H1 (cell line): ENCODE measurements around the gene AATK. TPM values are rescaled to one million over a fixed set of nuclear protein-coding genes. Genes with fewer than 3 reads are reported as not detected.

Experiments used
- ASH2L ChIP-seq: fragments of 200-600, 300-600 bp; sonication (generic); IDR thresholded peaks from one replicate; pipeline ENCODE4 v1.7.1; 2017; ENCODE audit warnings: low read length
- CHD1 ChIP-seq: IDR thresholded peaks from 2 replicates; pipeline ENCODE4 v1.6.1; 2012; ENCODE audit warnings: low read depth, low read length, improper control_type of control experiment
- EZH2 ChIP-seq: fragments of 200-600 bp; sonication (generic); IDR thresholded peaks from 2 replicates; pipeline ENCODE4 v1.7.1; 2012; ENCODE audit warnings: low read depth, mild to moderate bottlenecking, moderate library complexity, low read length, inconsistent platforms; ENCODE audit not compliant: severe bottlenecking
- FOSL1 ChIP-seq: IDR thresholded peaks from 2 replicates; pipeline ENCODE4 v1.6.1; 2011; ENCODE audit warnings: mild to moderate bottlenecking, low read depth, low read length, moderate library complexity; ENCODE audit not compliant: insufficient read depth
- GABPA ChIP-seq: IDR thresholded peaks from 2 replicates; pipeline ENCODE4 v1.6.1; 2011; ENCODE audit warnings: mild to moderate bottlenecking, low read length, moderate library complexity, borderline replicate concordance; ENCODE audit not compliant: insufficient read depth
- JUND ChIP-seq: IDR thresholded peaks from 2 replicates; pipeline ENCODE4 v1.6.1; 2011; ENCODE audit warnings: mild to moderate bottlenecking, improper control_type of control experiment, low read length
- POLR2A ChIP-seq, 2 experiments: IDR thresholded peaks; 1 replicate in 1 of 2; 2 replicates in 1 of 2; pipeline ENCODE4 v1.6.1; 2011; ENCODE audit warnings: low read depth in 2 of 2, low read length in 2 of 2, mild to moderate bottlenecking in 2 of 2; ENCODE audit errors: control extremely low read depth in 1 of 2
- SP1 ChIP-seq: IDR thresholded peaks from 2 replicates; pipeline ENCODE4 v1.6.1; 2011; ENCODE audit warnings: low read depth, low read length
- polyA plus RNA-seq, 7 experiments: library from polyadenylated mRNA; depleted of rRNA in 3 of 7; stranded (reverse) in 5 of 7; unstranded in 2 of 7; fragments of >200 nt in 5 of 7; fragments of 200-250 nt in 2 of 7; gene quantifications; 1 replicate in 5 of 7; 2 replicates in 1 of 7; 4 replicates in 1 of 7; pipeline versions ENCODE4 v1.2.1 to v1.2.3, GENCODE V29; 2011 to 2013; ENCODE audit warnings: missing spikeins in 2 of 7, mixed read lengths in 2 of 7
- total RNA-seq: library from RNA; stranded (reverse); fragmentation: NEBNext Ultra II Directional; extraction: Animal tissue kit (Norgen Biotek cat#: 25700); gene quantifications from 2 replicates; pipeline ENCODE4 v1.2.1, GENCODE V29; 2021
- TF ChIP-seq, protein P1 (sequence below): fragments of 300-600 bp; sonication (generic); IDR thresholded peaks from 2 replicates; pipeline ENCODE4 v1.7.1; 2012; ENCODE audit warnings: low read length, moderate library complexity, mild to moderate bottlenecking, inconsistent platforms; ENCODE audit not compliant: insufficient replicate concordance
- TF ChIP-seq, protein P2 (sequence below), 3 experiments: IDR thresholded peaks; 1 replicate in 2 of 3; 2 replicates in 1 of 3; pipeline versions ENCODE4 v1.5.1 to v1.6.1; 2011; ENCODE audit warnings: low read length in 3 of 3, mild to moderate bottlenecking in 3 of 3, inconsistent platforms in 2 of 3, low read depth in 1 of 3, moderate library complexity in 1 of 3; ENCODE audit not compliant: insufficient read depth in 1 of 3; ENCODE audit errors: control extremely low read depth in 1 of 3

AATK gene
- total and polyA plus RNA-seq, 2 of the 8 experiments (the other 6 are each of a cell fraction or from before 2014, with no cell fraction given): 1.7 to 3.5 TPM

DNA sequence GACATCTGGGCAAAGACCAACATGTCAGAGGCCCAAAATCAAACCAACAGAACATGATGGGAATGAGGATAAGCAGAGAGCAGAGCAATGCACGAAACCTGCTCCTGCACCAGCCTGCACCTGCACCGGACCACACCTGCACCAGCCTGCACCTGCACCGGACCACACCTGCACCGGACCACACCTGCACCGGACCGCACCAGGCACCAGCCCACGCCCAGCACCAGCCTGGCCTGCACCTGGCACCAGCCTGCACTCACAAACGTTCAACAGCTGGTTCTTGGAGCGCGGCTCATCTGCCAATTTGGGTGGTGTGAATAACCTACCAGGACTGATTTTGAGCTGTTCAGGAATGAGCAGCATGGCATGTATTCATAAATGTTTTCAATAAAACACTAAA lies 38.6 kb upstream of the AATK start (continued):
- TF ChIP-seq, protein P1, sequence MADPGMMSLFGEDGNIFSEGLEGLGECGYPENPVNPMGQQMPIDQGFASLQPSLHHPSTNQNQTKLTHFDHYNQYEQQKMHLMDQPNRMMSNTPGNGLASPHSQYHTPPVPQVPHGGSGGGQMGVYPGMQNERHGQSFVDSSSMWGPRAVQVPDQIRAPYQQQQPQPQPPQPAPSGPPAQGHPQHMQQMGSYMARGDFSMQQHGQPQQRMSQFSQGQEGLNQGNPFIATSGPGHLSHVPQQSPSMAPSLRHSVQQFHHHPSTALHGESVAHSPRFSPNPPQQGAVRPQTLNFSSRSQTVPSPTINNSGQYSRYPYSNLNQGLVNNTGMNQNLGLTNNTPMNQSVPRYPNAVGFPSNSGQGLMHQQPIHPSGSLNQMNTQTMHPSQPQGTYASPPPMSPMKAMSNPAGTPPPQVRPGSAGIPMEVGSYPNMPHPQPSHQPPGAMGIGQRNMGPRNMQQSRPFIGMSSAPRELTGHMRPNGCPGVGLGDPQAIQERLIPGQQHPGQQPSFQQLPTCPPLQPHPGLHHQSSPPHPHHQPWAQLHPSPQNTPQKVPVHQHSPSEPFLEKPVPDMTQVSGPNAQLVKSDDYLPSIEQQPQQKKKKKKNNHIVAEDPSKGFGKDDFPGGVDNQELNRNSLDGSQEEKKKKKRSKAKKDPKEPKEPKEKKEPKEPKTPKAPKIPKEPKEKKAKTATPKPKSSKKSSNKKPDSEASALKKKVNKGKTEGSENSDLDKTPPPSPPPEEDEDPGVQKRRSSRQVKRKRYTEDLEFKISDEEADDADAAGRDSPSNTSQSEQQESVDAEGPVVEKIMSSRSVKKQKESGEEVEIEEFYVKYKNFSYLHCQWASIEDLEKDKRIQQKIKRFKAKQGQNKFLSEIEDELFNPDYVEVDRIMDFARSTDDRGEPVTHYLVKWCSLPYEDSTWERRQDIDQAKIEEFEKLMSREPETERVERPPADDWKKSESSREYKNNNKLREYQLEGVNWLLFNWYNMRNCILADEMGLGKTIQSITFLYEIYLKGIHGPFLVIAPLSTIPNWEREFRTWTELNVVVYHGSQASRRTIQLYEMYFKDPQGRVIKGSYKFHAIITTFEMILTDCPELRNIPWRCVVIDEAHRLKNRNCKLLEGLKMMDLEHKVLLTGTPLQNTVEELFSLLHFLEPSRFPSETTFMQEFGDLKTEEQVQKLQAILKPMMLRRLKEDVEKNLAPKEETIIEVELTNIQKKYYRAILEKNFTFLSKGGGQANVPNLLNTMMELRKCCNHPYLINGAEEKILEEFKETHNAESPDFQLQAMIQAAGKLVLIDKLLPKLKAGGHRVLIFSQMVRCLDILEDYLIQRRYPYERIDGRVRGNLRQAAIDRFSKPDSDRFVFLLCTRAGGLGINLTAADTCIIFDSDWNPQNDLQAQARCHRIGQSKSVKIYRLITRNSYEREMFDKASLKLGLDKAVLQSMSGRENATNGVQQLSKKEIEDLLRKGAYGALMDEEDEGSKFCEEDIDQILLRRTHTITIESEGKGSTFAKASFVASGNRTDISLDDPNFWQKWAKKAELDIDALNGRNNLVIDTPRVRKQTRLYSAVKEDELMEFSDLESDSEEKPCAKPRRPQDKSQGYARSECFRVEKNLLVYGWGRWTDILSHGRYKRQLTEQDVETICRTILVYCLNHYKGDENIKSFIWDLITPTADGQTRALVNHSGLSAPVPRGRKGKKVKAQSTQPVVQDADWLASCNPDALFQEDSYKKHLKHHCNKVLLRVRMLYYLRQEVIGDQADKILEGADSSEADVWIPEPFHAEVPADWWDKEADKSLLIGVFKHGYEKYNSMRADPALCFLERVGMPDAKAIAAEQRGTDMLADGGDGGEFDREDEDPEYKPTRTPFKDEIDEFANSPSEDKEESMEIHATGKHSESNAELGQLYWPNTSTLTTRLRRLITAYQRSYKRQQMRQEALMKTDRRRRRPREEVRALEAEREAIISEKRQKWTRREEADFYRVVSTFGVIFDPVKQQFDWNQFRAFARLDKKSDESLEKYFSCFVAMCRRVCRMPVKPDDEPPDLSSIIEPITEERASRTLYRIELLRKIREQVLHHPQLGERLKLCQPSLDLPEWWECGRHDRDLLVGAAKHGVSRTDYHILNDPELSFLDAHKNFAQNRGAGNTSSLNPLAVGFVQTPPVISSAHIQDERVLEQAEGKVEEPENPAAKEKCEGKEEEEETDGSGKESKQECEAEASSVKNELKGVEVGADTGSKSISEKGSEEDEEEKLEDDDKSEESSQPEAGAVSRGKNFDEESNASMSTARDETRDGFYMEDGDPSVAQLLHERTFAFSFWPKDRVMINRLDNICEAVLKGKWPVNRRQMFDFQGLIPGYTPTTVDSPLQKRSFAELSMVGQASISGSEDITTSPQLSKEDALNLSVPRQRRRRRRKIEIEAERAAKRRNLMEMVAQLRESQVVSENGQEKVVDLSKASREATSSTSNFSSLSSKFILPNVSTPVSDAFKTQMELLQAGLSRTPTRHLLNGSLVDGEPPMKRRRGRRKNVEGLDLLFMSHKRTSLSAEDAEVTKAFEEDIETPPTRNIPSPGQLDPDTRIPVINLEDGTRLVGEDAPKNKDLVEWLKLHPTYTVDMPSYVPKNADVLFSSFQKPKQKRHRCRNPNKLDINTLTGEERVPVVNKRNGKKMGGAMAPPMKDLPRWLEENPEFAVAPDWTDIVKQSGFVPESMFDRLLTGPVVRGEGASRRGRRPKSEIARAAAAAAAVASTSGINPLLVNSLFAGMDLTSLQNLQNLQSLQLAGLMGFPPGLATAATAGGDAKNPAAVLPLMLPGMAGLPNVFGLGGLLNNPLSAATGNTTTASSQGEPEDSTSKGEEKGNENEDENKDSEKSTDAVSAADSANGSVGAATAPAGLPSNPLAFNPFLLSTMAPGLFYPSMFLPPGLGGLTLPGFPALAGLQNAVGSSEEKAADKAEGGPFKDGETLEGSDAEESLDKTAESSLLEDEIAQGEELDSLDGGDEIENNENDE: no peak
- no peak for TF ChIP-seq POLR2A (IDR thresholded peaks at IDR 0.05; ENCODE audit: control extremely low read depth in 1 of 2, low read depth in 2 of 2, low read length in 2 of 2)
- no peak for TF ChIP-seq GABPA
- TF ChIP-seq CHD1: no peak
- TF ChIP-seq ASH2L: no peak
- TF ChIP-seq SP1: no peak
- TF ChIP-seq FOSL1: no peak
- TF ChIP-seq JUND: no peak
- TF ChIP-seq EZH2: no peak
- TF ChIP-seq, protein P2, sequence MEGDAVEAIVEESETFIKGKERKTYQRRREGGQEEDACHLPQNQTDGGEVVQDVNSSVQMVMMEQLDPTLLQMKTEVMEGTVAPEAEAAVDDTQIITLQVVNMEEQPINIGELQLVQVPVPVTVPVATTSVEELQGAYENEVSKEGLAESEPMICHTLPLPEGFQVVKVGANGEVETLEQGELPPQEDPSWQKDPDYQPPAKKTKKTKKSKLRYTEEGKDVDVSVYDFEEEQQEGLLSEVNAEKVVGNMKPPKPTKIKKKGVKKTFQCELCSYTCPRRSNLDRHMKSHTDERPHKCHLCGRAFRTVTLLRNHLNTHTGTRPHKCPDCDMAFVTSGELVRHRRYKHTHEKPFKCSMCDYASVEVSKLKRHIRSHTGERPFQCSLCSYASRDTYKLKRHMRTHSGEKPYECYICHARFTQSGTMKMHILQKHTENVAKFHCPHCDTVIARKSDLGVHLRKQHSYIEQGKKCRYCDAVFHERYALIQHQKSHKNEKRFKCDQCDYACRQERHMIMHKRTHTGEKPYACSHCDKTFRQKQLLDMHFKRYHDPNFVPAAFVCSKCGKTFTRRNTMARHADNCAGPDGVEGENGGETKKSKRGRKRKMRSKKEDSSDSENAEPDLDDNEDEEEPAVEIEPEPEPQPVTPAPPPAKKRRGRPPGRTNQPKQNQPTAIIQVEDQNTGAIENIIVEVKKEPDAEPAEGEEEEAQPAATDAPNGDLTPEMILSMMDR (IDR thresholded peaks at IDR 0.05; ENCODE audit: control extremely low read depth in 1 of 3, insufficient read depth in 1 of 3, low read depth in 1 of 3, low read length in 3 of 3): no peak
